WTC11 (cell line): ENCODE measurements around the gene PFN1. TPM values are rescaled to one million over a fixed set of nuclear protein-coding genes. Genes with fewer than 3 reads are reported as not detected.
A peak's percentile ranks its signal among the peaks of the same experiment; 100 is the strongest.

ENCODE experiments used
- ATAC-seq: fragments of 200-7000 bp; cut with Tn5 transposase; 2 replicates; pipeline ENCODE4 v1.10.0; 2021; ENCODE audit warnings: mild to moderate bottlenecking, moderate library complexity
- CTCF ChIA-PET: fragments of 300-600 bp; sonication (Branson Sonifier 250); formaldehyde crosslinking; loops from one replicate; lab custom pipeline; 2021; ENCODE audit warnings: antibody characterized with exemption; lab: Charles Lee
- POLR2A ChIA-PET: fragments of 350-600 bp; sonication (Branson Sonifier 250); formaldehyde crosslinking; loops from one replicate; lab custom pipeline; 2021; ENCODE audit warnings: antibody characterized with exemption; lab: Charles Lee
- DNase-seq: peaks from one replicate; pipeline ENCODE4 v3.0.0; 2021; ENCODE audit warnings: low spot score
- H3K27ac Mint-ChIP-seq: 2 replicates; pipeline ENCODE4 v1.8.0; 2021; ENCODE audit warnings: mixed read lengths
- H3K27me3 Mint-ChIP-seq: 2 replicates; pipeline ENCODE4 v1.8.0; 2021; ENCODE audit warnings: low read depth, mild to moderate bottlenecking, moderate library complexity, mixed read lengths
- H3K36me3 Mint-ChIP-seq: 2 replicates; pipeline ENCODE4 v1.8.0; 2021; ENCODE audit warnings: mixed read lengths
- H3K4me1 Mint-ChIP-seq: 2 replicates; pipeline ENCODE4 v1.8.0; 2022; ENCODE audit warnings: mixed read lengths
- H3K4me3 Mint-ChIP-seq: 2 replicates; pipeline ENCODE4 v1.8.0; 2021; ENCODE audit warnings: mild to moderate bottlenecking, moderate library complexity, mixed read lengths
- H3K9me3 Mint-ChIP-seq: 2 replicates; pipeline ENCODE4 v1.8.0; 2021; ENCODE audit warnings: mixed read lengths
- AFF4 ChIP-seq: sonication (generic); formaldehyde crosslinking; IDR thresholded peaks from 2 replicates; pipeline ENCODE4 v1.8.1; 2023; ENCODE audit warnings: mild to moderate bottlenecking, missing genetic modification reagents, borderline replicate concordance
- E2F1 ChIP-seq: sonication (generic); formaldehyde crosslinking; IDR thresholded peaks from 2 replicates; pipeline ENCODE4 v1.8.0; 2022; ENCODE audit warnings: mild to moderate bottlenecking, missing genetic modification reagents
- ESRRA ChIP-seq: sonication (generic); formaldehyde crosslinking; IDR thresholded peaks from 2 replicates; pipeline ENCODE4 v1.8.1; 2022; ENCODE audit warnings: mild to moderate bottlenecking, missing genetic modification reagents, borderline replicate concordance
- HMGA2 ChIP-seq: fragments of 250-450 bp; sonication (Bioruptor Pico); IDR thresholded peaks from 2 replicates; pipeline ENCODE4 v1.4.0; 2021; ENCODE audit warnings: mild to moderate bottlenecking, moderate library complexity
- MLX ChIP-seq: sonication (generic); formaldehyde crosslinking; IDR thresholded peaks from 2 replicates; pipeline ENCODE4 v1.8.1; 2023; ENCODE audit warnings: mild to moderate bottlenecking, missing genetic modification reagents, moderate library complexity
- NFATC4 ChIP-seq: fragments of 250-450 bp; sonication (Bioruptor Pico); IDR thresholded peaks from 2 replicates; pipeline ENCODE4 v1.9.0; 2021; ENCODE audit warnings: mild to moderate bottlenecking
- RELA ChIP-seq: sonication (generic); formaldehyde crosslinking; IDR thresholded peaks from 2 replicates; pipeline ENCODE4 v1.8.1; 2022; ENCODE audit warnings: missing genetic modification reagents, mild to moderate bottlenecking, borderline replicate concordance
- SOX15 ChIP-seq: fragments of 250-450 bp; sonication (Bioruptor Pico); IDR thresholded peaks from 2 replicates; pipeline ENCODE4 v1.9.0; 2021; ENCODE audit warnings: mild to moderate bottlenecking
- ZNF263 ChIP-seq: sonication (generic); formaldehyde crosslinking; IDR thresholded peaks from 2 replicates; pipeline ENCODE4 v1.8.1; 2022; ENCODE audit warnings: low read depth, mild to moderate bottlenecking, moderate library complexity, missing genetic modification reagents
- ZNF281 ChIP-seq: sonication (generic); formaldehyde crosslinking; IDR thresholded peaks from 2 replicates; pipeline ENCODE4 v1.8.0; 2023; ENCODE audit warnings: mild to moderate bottlenecking, missing genetic modification reagents
- ZNF396 ChIP-seq: fragments of 250-450 bp; sonication (Bioruptor Pico); IDR thresholded peaks from 2 replicates; pipeline ENCODE4 v1.8.0; 2021; ENCODE audit warnings: mild to moderate bottlenecking, moderate library complexity, borderline replicate concordance
- ZNF423 ChIP-seq: fragments of 250-450 bp; sonication (Bioruptor Pico); IDR thresholded peaks from 2 replicates; pipeline ENCODE4 v2.1.2; 2022; ENCODE audit warnings: mild to moderate bottlenecking, moderate library complexity
- total RNA-seq: library from RNA; stranded (reverse); gene quantifications from 3 replicates; pipeline ENCODE4 v1.2.3, GENCODE V29; 2021
- TF ChIP-seq, protein P1 (sequence below): sonication (generic); formaldehyde crosslinking; IDR thresholded peaks from 2 replicates; pipeline ENCODE4 v1.8.1; 2023; ENCODE audit warnings: mild to moderate bottlenecking, missing genetic modification reagents
- TF ChIP-seq, protein P2 (sequence below): sonication (generic); formaldehyde crosslinking; IDR thresholded peaks from 2 replicates; pipeline ENCODE4 v1.8.0; 2022; ENCODE audit warnings: mild to moderate bottlenecking, missing genetic modification reagents
- TF ChIP-seq, protein P3 (sequence below): sonication (generic); formaldehyde crosslinking; IDR thresholded peaks from 2 replicates; pipeline ENCODE4 v1.8.0; 2022; ENCODE audit warnings: mild to moderate bottlenecking, missing genetic modification reagents

PFN1 gene
- total RNA-seq, 1 experiment from 2014 or later, result 1,289 TPM

DNA sequence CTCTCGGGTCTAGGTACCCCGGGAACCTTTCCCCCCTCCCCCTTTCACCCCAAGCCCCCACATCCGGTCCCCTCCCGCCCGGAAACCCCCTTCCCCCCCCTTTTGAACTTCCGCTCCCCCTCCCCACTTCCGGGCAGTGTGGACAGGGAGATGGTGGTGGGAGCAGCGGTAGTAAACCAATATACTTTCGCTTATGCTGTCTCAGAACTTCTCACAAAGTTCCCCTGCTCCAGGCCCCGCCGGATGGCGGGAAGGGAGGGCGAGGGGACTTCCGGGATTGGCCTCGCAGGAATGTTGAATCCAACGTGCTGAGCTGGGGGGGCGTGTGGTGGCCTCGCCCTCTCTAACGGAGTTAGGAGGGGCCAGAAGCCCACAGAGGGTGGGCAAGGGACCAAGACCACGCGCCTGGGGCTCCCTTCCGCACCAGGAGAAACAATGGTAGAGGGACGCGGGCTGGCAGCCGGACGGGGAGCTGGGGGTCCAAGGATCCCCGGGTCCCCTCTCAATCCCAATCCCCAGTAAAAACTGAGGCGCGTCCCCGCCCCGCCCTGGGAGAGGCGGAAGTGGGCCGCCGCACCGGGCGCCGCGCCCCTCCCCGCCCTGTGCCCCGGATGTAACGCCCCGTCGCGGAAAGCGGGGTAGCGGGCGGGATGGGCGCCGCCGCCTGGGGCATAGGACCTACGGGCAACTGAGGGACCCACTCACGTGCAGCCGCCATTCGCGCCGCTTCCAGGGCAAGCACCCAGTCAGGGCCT lies 742 bp downstream of the PFN1 start (continued):
- TF ChIP-seq E2F1 (CRISPR knock-in tag) (no peak), ESRRA (no peak), ZNF396 (CRISPR knock-in tag) (no peak), NFATC4 (CRISPR knock-in tag) (0 out of 2 replicates have a peak, but pooled peaks have one; percentile 23), AFF4 (CRISPR knock-in tag) (no peak), SOX15 (CRISPR knock-in tag) (no peak)
- TF ChIP-seq, protein P1, sequence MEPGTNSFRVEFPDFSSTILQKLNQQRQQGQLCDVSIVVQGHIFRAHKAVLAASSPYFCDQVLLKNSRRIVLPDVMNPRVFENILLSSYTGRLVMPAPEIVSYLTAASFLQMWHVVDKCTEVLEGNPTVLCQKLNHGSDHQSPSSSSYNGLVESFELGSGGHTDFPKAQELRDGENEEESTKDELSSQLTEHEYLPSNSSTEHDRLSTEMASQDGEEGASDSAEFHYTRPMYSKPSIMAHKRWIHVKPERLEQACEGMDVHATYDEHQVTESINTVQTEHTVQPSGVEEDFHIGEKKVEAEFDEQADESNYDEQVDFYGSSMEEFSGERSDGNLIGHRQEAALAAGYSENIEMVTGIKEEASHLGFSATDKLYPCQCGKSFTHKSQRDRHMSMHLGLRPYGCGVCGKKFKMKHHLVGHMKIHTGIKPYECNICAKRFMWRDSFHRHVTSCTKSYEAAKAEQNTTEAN (CRISPR knock-in tag), result peak; percentile 23; the same call in 1 of the 2 replicates
- TF ChIP-seq, protein P2, sequence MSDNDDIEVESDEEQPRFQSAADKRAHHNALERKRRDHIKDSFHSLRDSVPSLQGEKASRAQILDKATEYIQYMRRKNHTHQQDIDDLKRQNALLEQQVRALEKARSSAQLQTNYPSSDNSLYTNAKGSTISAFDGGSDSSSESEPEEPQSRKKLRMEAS (CRISPR knock-in tag), result no peak; the same call in 1 of the 2 replicates

GRCh38 chr17:4947010-4947410 lies 1.3 kb downstream of the PFN1 start:
- POLR2A ChIA-PET, result interaction anchor here (0.7 to 3.5 kb wide), 3 partner anchors 18 to 520 kb away, joined by 3 to 45 read pairs (median 4); partner anchors contain the start of gene SPAG7
- H3K9me3 Mint-ChIP-seq, result no peaks in the 10 kb centered on the region
- CTCF ChIA-PET, result interaction anchor here (0.6 to 2.6 kb wide), 3 partner anchors 38 to 88 kb away, joined by 6 to 15 read pairs (median 6); partner anchors contain the start of gene SLC52A1
- H3K27ac Mint-ChIP-seq, result peak overlapping the region; percentile 97
- H3K4me3 Mint-ChIP-seq, result peak overlapping the region; percentile 91
- H3K36me3 Mint-ChIP-seq, result peaks cover 39% of the 10 kb centered on the region
- no peak for TF ChIP-seq MLX (CRISPR knock-in tag)
- no peak for TF ChIP-seq RELA (CRISPR knock-in tag)
- no peak for TF ChIP-seq ZNF263 (CRISPR knock-in tag)
- no peak for TF ChIP-seq ZNF281
- TF ChIP-seq, protein P3, sequence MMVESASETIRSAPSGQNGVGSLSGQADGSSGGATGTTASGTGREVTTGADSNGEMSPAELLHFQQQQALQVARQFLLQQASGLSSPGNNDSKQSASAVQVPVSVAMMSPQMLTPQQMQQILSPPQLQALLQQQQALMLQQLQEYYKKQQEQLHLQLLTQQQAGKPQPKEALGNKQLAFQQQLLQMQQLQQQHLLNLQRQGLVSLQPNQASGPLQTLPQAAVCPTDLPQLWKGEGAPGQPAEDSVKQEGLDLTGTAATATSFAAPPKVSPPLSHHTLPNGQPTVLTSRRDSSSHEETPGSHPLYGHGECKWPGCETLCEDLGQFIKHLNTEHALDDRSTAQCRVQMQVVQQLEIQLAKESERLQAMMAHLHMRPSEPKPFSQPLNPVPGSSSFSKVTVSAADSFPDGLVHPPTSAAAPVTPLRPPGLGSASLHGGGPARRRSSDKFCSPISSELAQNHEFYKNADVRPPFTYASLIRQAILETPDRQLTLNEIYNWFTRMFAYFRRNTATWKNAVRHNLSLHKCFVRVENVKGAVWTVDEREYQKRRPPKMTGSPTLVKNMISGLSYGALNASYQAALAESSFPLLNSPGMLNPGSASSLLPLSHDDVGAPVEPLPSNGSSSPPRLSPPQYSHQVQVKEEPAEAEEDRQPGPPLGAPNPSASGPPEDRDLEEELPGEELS, result no peak
- no peak for TF ChIP-seq HMGA2 (CRISPR knock-in tag)
- TF ChIP-seq ZNF423, result no peak
- DNase-seq (no peak), ATAC-seq (no peak)
- H3K4me1 Mint-ChIP-seq, result peaks cover 38% of the 10 kb centered on the region
- H3K27me3 Mint-ChIP-seq, result no peaks in the 10 kb centered on the region
